Activated CD4-positive, alpha-beta T cell treated with anti-CD3 and anti-CD28 coated beads for 4 hours (primary cell): Measurements from ENCODE around the gene CD302.
"Not testable (repeated sequence)": the region's sequence is repeated elsewhere in the genome, so short reads cannot be mapped to it uniquely, and the experiment has no call there.

Experiments used
- DNase-seq, 2 donors: peaks; one replicate each; pipeline ENCODE4 v3.0.0-alpha.2; 2020

CD302 gene

GRCh38 chr2:159745237-159745636, 52.8 kb downstream of the CD302 start:
- DNase-seq = not testable (repeated sequence)

- DNase-seq = no peak
These were observed 53.6 kb downstream of the CD302 start for GRCh38 chr2:159744363-159744762.

GRCh38 chr2:159742846-159743245, 55.2 kb downstream of the CD302 start:
- no peak for DNase-seq

GRCh38 chr2:159738509-159739390, 59.3 kb downstream of the CD302 start:
- DNase-seq = no peak

GRCh38 chr2:159737917-159738296, 60.1 kb downstream of the CD302 start:
- DNase-seq = no peak

- no peak for DNase-seq
These were observed 60.6 kb downstream of the CD302 start for GRCh38 chr2:159737292-159737916.

- no peak for DNase-seq
These were observed 62.0 kb downstream of the CD302 start for GRCh38 chr2:159736048-159736447.

GRCh38 chr2:159735648-159736047, 62.4 kb downstream of the CD302 start:
- no peak for DNase-seq

GRCh38 chr2:159728629-159729028, 69.4 kb downstream of the CD302 start:
- no peak for DNase-seq

- DNase-seq = no peak
These were observed 72.3 kb downstream of the CD302 start for GRCh38 chr2:159725713-159726112.

- DNase-seq = not testable (repeated sequence)
These were observed 73.0 kb downstream of the CD302 start for GRCh38 chr2:159724795-159725572.

GRCh38 chr2:159722580-159722979, 75.4 kb downstream of the CD302 start:
- no peak for DNase-seq

GRCh38 chr2:159720676-159721075, 77.3 kb downstream of the CD302 start:
- no peak for DNase-seq
